GM12892 (cell line): ENCODE measurements around the gene PGLYRP3.

Experiments
- POLR2A ChIP-seq: IDR thresholded peaks from 2 replicates; pipeline ENCODE4 v1.6.1; 2011; ENCODE audit warnings: low read depth, low read length, control low read depth
- POLR2AphosphoS5 ChIP-seq: IDR thresholded peaks from 2 replicates; pipeline ENCODE4 v1.6.1; 2011; ENCODE audit warnings: low read depth, low read length, control low read depth
- TAF1 ChIP-seq: IDR thresholded peaks from 2 replicates; pipeline ENCODE4 v1.6.1; 2011; ENCODE audit warnings: low read depth, mild to moderate bottlenecking, control low read depth, low read length, borderline replicate concordance

DNA sequence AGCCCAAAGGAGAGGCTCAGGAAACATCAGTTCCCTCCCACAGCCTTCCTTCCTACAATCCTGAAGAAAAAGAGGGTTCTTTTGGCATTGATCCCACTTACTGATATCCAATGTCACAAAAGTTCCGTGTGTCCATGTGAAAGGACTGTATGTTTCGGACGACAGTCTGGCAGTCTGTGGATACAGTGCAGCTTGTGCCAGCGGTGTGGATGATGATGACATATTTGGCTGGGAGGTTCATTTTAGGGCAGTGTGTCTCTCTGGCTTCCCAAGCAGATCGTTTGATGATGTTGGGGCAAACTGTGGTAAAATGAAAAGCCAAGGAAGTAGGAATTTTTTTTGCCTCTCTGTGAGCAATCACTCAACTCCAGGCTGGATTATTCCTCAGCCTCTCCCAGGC lies 10.4 kb downstream of the PGLYRP3 start:
- TF ChIP-seq TAF1 (no peak), POLR2AphosphoS5 (no peak), POLR2A (no peak)
